Measurements from ENCODE around the gene EPHA8. TPM values are rescaled to one million over a fixed set of nuclear protein-coding genes. Genes with fewer than 3 reads are reported as not detected.

The EPHA8 gene
- total and polyA plus RNA-seq, 2 of the 13 experiments (the other 11 are each of a cell fraction or from before 2014, with no cell fraction given) = not detected

- TF ChIP-seq ZNF407 (CRISPR knock-in tag; IDR thresholded peaks at IDR 0.05; ENCODE audit: not compliant biosample characterization) = no peak
- TF ChIP-seq ATF3 (CRISPR knock-in tag; IDR thresholded peaks at IDR 0.05) = no peak
- TF ChIP-seq ATAD3A (CRISPR knock-in tag; IDR thresholded peaks at IDR 0.05) = no peak
Measured at GRCh38 chr1:22651941-22652856, 88.9 kb downstream of the EPHA8 start (continued).
